ENCODE results near the gene CTCF.

Gene CTCF

DNA sequence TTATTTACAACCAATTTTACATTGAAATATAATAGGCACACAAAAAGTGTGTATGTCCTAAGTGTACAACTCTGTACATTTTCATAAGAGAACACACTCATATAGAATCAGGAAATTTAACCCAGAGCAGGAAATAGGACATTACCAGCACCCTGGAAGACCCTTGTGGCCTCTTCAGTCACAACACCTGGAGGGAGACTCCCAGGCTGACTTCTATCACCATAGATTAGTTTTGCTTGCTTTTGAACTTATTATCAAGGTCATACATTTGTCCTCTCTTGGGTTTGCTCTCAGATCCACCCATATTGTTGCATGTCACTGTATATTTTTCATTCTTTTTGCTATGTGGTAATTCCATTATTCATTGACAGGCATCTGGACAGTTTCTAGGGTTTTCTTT, 27.9 kb upstream of the CTCF start:
- DNase-seq: no peak

DNA sequence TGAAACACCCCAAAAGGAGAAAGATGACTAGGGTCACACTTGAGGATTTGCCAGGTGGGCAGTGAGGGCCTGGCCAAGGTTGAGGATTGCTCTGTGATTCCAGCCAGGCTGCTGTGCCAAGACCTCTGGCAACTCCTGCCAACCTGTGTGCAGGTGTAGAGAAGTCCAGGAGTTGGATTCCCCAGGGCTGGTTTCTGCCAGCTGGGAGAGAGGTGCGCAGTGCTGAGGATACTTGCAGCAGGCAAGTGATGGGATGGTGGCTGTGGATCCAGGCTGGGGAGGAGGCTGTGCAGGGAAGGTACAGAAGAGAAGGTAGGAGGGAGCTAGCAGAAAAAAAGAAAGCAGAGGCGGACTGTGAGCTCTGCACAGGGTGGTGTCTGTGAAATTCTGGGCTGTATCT, 27.1 kb upstream of the CTCF start:
- DNase-seq: no peak

DNA sequence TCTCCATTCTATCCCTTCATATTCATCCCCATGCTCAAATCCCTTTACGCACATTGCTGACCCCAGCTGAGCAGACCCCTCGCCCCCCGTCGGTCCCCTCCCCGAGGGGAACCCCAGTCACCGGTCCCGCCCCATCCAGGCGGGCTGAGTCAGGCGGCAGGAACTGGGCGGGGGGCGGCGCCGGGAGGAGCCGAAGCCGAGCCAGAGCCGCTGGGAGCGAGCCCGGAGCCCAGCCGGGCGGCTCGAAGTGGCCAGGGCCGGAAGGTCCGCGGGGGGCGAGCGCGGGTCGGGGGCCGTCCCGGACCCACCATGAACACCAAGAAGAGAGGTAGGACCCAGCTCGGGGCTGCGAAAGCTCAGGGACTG, 25.1 kb upstream of the CTCF start:
- no peak for DNase-seq

DNA sequence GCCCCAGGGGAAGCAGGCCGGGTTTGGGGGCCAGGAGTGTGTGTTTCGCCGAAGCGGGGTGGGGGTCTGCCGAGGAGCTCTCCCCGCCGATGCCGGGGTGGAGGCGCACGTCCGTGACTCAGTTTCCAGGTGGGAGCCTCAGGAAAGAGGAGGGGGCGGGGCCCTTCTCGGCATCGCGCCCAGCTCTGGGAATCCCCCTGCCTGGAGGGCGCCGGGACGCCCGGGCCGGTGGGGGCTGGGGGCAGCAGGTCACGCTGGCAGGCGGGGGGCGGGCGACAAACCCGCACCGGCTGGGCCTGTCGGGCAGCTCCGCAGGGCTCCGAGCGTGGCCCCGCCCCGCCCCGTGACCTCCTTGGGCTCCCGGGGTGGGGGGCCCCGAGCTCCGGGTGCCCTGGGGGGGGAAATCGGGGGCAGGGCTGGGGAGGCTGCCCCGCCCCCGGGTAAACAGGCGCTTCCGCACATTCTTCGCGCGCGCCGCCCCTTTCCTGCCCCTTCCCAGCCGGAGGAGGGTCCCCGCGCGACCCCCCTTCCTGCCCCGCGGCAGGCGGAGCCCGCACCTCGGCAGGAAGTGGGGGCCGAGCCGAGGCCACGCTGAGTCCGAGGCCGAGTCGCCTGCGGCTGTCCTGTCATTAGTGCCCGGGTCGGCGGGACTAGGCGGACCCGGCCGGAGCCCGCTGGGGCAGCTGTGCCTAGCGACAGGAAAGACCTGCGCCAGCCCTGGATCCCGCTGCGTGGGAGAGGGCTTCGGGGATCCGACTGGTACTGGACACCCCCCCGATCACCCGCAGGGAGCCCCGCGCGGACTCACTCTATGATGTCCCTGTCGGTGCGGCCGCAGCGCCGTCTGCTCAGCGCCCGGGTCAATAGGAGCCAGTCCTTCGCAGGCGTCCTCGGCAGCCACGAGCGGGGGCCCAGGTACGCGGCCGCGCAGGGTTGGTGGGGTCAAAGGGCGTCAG, 24.4 kb upstream of the CTCF start:
- DNase-seq: no peak

DNA sequence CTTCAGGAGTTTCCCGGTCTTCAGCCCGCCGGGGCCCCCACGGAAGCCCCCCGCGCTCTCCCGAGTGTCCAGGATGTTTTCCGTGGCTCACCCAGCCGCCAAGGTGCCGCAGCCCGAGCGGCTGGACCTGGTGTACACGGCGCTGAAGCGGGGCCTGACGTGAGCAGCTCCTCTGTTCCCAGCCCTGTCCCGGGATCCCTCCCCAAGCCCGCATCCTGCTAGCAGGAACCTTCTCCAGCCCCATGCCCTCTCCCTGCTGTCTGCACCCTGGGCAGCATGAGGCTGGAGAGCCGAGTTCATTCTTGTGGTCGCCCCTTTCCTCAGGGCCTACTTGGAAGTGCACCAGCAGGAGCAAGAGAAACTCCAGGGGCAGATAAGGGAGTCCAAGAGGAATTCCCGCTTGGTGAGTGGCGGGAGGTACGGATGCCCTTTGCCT, 23.6 kb upstream of the CTCF start:
- DNase-seq: no peak

DNA sequence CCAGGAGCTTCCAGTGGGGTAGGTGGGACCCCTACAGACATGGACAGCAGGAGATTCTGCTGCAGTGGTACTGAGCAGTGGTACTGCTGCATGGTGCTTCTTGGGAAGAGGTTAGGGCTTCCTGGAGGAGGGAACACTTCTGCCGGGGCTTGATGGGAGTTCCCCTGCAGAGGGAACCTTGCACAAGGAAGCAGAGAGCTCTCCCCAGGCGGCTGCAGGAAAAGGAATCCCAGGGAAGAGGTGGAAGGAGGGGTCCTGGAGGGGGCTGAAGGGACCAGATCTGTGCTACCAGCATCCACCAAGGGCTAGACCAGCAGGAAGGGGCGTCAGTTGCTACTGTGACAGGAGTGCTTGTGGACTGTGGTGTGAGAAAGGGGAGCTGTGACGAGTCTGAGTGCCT, 23.1 kb upstream of the CTCF start:
- no peak for DNase-seq

DNA sequence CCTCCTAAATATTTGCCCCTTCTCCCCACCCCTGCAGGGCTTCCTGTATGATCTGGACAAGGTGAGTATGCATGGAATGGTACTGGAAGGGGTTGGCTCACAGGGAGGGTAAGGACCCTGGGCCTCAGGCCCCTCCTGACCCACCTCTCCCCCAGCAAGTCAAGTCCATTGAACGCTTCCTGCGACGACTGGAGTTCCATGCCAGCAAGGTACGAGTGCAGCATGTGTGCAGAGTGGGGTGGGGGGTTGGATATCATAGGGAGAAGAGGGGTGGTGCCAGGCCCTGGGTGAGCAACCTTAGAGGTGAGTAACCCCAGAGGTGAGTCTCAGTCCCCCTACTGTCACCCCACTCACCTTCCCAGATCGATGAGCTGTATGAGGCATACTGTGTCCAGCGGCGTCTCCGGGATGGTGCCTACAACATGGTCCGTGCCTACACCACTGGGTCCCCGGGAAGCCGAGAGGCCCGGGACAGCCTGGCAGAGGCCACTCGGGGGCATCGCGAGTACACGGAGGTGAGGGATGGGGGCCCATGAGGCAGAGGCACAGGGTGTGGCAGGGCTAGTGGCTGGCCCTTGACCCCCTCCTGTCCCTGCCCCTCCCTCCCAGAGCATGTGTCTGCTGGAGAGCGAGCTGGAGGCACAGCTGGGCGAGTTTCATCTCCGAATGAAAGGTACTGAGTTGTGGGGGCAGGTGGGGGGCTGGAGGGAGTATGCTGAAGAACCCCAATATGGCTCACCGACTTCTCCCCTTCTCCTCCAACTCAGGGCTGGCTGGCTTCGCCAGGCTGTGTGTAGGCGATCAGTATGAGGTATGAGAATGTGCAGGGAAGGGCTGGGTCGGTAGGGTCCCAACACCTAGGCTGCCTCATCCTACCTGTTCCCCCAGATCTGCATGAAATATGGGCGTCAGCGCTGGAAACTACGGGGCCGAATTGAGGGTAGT, 22.4 kb upstream of the CTCF start:
- no peak for DNase-seq

DNA sequence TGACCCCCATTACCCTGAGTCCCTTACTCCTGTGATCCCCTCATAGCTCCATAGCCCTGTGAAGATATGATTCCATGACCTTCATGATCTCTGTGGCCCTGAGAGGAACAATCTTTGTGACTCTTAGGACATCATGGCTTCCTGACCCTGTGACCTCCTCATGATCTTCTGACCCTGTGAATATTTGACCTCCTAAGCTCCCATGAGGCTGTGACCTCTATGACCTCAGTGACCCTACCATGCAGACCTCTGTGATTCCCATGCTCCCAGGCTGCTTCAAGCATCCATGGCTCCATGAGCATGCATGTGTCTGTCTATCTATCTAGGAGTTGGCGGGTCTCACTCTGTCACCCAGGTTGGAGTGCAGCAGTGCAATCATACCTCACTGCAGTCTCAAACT, 21.6 kb upstream of the CTCF start:
- DNase-seq: no peak

DNA sequence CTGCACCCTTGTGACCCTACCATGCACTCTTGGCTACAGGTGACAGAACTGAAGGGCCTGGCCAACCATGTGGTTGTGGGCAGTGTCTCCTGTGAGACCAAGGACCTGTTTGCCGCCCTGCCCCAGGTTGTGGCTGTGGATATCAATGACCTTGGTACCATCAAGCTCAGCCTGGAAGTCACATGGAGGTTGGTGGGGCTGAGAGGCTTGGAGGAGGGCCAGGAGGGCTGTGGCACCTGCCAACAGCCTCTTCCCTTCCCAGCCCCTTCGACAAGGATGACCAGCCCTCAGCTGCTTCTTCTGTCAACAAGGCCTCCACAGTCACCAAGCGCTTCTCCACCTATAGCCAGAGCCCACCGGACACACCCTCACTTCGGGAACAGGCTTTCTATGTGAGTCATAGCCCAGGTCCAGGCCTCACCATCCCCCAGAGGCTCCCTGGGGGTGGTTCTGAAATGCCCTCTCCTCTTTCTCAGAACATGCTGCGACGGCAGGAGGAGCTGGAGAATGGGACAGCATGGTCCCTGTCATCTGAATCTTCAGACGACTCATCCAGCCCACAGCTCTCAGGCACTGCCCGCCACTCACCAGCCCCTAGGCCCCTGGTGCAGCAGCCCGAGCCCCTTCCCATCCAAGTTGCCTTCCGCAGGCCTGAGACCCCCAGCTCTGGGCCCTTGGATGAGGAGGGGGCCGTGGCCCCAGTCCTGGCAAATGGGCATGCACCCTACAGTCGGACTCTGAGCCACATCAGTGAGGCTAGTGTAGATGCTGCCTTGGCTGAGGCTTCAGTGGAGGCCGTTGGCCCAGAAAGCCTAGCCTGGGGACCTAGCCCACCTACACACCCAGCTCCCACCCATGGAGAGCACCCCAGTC, 20.7 kb upstream of the CTCF start:
- no peak for DNase-seq

DNA sequence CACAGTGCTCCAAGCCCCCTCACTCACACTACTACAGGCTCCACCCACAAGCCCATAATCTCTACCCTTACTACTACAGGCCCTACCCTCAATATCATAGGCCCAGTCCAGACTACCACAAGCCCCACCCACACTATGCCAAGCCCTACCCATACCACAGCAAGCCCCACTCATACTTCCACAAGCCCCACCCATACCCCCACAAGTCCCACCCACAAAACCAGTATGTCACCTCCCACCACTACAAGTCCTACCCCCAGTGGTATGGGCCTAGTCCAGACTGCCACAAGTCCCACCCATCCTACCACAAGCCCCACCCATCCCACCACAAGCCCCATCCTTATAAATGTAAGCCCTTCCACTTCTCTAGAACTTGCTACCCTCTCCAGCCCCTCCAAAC, 19.9 kb upstream of the CTCF start:
- no peak for DNase-seq

DNA sequence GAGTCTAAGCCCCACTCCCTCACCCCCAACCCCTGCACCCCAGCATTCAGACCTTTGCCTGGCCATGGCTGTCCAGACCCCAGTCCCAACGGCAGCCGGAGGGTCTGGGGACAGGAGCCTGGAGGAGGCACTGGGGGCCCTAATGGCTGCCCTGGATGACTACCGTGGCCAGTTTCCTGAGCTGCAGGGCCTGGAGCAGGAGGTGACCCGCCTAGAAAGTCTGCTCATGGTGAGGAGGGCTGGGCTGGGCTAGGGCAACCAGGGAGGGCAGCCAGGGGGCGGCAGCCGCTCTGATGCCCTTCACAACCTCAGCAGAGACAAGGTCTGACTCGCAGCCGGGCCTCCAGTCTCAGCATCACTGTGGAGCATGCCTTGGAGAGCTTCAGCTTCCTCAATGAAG, 19.3 kb upstream of the CTCF start:
- no peak for DNase-seq

DNA sequence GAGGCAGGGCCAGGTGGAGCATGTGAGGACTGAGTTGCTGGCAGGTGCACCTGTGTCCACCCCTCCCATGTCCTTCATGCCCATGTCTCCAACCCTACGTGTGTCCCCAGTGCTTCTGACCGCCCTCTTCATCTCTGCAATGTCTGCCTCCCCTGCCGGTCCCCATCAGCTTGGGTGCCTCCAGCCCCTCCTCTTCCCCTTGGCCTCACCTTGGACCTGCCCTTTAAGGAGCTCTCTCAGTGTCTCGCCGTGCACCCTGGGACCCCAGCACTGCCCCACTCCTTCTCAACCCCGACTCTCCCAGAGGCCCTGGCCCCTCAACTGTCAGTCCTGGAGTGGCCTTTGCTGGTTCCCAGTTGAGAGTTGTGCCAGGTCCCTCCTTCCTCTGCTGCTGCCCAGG, 18.7 kb upstream of the CTCF start:
- no peak for DNase-seq

DNA sequence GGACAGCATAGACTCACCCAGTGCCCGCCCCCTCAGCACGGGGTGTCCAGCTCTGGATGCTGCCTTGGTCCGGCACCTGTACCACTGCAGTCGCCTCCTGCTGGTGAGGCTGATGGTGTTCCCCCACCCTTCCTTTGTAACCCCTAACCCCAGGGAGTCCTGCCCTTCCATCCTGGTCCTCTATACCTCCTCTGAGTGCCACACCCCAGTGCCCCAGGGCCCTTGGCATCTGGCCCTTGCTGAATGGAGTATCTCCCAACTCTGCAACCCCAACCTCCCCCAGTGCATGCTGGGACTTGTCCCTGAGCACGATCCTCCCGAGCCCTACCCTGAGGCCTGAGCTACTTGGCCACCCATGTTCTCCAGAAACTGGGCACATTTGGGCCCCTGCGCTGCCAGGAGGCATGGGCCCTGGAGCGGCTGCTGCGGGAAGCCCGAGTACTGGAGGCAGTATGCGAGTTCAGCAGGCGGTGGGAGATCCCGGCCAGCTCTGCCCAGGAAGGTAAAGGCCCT, 17.9 kb upstream of the CTCF start:
- DNase-seq: no peak

DNA sequence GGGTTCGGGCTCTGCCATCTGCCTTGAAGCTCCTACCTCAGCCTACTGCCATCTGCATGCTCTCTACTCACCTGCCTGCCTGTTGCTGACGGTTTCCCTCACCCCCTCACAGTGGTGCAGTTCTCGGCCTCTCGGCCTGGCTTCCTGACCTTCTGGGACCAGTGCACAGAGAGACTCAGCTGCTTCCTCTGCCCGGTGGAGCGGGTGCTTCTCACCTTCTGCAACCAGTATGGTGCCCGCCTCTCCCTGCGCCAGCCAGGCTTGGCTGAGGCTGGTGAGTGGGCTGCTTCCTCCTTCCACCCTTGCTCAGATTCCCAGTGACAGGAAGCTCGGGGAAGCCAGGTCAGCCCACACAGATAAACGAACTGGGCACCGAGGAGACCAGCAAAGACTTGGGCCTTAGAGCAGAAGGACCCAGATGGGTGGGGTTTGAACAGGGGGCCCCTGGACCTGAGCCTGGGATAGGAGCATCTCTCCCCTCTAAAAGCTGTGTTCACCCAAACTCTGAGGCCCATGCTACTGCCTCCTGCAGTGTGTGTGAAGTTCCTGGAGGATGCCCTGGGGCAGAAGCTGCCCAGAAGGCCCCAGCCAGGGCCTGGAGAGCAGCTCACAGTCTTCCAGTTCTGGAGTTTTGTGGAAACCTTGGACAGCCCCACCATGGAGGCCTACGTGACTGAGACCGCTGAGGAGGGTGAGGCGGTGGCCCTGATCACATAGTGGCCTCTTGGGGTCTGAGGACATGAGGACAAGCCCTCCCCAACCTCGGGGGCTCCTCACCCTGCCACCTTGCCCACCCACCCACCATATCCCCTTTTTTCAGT, 17.3 kb upstream of the CTCF start:
- no peak for DNase-seq

DNA sequence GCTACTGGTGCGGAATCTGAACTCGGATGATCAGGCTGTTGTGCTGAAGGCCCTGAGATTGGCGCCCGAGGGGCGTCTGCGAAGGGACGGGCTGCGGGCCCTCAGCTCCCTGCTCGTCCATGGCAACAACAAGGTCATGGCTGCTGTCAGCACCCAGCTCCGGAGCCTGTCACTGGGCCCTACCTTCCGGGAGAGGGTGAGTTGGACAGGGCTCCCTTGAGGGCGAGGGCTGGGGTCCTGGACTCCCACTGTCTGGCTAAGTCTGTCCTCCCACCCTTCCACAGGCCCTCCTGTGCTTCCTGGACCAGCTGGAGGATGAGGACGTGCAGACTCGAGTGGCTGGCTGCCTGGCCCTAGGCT, 16.7 kb upstream of the CTCF start:
- no peak for DNase-seq

DNA sequence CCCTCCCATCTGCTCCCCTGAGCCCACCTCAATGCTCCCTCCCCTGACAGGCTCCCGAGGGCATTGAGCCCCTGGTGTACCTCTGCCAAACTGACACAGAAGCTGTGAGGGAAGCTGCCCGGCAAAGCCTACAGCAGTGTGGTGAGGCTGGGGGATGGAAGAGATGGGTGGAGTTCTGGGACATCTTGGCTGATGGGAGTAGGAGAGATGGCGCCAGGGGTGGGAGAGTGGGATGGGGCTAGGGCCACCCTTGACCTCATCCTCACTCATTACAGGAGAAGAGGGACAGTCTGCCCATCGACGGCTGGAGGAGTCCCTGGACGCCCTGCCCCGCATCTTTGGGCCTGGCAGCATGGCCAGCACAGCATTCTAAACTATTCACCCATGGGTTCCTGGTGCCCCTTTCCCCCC, 16.2 kb upstream of the CTCF start:
- no peak for DNase-seq

DNA sequence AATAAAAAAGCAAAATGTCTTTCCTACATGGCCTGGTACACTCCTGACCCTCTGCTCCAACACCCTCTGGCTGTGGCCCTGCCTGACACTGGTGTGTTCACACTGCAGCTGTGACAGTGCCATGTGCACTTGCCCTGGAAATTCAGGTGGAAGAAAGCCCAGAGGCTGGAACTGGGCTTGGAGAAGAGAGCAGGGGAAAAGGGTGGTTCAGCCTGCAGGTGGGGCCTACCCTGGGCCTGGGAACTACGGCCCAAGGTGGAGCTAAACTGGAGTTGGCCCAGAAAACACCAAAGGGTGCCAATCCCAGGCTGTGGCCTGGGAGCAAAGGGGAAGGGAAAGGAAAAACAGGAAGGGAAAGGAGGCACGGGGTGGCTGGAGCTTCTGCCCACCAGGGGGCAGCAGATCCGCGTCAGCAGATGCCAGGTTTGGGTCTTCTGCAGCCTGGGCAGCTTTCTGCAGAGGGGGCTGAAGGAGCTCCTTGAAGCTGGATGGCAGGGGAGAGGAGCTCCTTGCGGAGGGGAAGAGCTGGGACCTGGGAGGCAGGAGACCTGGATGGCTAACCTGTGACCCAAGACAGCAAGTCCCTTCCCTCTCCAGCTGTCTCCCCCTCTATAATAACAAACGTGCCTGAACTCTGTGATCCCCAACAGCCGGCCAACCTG, 15.4 kb upstream of the CTCF start:
- no peak for DNase-seq

DNA sequence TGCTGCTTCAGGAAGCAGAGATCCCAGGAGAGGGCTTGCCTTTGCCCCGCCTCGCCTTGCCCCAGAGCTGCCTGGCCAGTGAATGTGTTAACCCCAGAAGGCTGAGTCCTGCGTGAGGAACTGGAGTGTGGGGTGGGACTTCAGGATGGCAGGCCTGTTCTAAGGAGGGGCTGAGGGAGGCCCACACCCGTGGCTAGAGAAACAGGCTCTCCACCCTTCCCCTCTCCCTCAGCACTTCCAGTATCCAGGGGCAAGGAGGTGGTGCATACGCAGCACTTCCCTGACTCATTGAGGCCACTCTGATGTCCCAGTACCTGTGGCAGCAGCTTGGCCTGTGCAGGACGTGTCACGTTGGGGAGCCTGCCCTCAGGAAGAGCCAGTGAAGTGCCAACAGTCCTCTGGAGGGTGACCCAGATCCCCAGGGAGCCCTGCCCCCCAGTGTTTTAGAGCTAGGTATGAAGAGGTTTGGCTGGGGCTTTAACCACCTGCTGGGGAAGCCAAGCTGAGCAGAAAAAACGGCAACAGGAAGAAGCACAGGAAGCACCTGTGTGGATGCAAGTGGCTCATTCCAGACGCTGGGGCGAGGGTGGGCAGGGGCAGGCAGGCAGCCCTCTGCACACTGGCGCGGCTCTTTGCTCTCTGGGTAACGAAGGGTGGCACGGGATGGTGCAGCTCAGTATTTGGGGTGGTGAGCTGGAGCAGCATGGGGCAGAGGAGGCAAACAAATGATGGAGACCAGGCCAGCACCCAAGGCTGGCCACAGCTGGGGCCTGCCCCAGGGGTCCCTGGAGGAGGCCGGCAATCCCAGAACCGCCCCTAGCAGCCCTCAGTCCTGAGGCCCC, 14.7 kb upstream of the CTCF start:
- DNase-seq: no peak

DNA sequence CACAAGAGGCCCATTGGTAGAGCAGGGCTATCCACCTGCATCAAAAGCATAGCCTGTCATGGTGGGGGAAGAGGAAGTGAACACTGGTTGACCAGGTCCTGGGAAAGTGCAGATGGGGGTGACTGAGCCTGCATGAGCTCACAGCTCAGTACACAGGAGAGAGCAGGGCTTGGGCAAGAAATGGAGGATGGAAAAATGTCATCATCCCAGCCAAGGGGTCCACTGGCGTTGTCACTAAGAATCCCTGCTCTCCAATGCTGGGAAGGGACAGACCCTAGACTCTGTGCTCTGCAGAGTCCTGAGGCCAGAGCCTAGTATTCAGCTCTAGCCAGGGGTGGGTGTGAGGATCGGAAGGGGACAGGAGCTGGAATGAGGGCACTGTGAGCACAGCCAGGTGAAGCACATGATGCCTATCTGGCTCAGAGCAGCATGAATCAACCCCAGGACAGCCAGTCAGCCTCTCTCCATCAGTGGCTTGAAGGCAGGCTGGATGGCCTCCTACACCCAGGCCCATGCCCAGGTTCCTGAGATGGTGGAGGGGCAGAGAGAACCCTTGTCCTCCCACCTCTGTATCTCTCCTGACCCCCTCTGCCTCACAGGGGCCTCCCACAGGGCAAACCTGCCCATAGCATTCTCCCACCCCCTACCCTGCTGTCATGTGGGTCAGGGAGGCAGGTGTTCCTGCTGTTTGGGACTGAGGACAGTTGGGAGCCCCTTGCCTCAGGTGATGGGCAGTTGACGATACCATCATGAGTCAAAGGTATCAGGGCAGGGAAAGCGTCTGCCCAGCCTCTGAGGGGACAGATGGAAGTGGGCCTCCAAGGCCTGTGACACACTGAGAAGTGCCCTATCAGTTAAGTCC, 13.8 kb upstream of the CTCF start:
- DNase-seq: no peak
